SHP77 treated with DMSO at 0.1 percent for 48 hours (cell line): Measurements from ENCODE around the gene KCNH2.

ENCODE experiments used
- DNase-seq: peaks from one replicate; lab custom pipeline; 2025; lab: John Stamatoyannopoulos, UW

The KCNH2 gene

DNA sequence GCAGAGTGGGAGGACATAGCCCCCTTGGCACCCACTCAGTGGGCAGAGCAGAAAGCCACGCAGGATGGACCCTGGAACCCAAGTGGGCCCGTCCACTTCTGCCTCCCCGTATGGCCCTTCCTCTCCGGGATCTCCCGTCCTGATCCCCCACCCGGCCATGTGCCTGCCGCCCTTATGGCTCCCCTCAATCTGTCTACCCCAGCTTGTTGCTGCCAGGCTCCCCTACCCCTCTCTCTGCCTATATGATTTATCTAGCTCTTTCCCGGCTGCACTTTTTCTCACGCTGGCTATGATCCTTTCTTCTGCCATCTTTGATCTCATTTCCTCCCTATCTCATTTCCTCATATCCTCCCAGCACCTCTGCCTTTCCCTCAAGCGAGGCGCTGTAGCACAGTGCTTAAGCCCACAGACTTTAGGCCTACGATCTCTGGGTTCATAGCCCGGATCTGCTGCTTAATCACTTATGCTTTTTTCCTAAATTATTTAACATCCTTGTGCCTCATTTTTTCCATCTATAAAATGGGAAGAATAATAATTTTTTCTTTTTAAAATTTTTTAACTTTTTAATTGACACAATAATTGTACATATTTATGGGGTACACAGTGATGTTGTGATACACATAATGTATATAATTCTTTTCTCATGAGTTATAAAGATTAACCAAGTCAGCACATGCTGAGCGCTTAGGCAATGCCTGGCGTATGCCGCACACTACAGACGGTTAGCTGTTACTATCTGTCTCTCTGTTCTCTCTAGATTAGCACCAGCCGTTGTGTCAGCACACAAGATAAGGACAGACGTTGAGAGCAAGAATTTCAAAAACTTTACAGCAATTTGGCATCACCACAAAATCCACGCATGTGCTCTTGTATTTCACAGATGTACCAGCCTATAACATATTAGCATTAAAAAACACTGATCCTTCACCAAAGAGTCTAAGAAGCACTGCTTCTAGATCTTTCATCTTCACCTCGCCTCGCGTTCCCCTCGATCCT, 18.1 kb downstream of the KCNH2 start:
- no peak for DNase-seq

DNA sequence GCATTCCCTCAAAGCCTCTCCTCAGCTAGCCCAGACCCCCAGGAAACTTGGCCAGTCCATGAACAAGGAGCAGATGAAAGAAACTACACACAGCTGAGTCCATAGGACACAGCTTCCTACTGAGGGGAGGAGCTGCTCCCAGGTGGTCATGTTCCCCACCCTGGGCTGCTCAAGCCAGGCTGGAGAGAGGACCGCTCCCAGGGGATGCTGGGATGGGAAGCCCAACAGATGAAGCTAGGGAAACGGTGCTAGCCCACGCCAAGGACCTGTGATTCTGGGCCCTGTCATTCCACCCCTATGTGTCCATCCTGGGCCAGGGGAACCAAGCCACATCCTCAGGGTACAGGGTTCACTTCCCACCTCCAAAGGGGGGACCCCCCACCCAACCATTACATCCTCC, 19.0 kb downstream of the KCNH2 start:
- DNase-seq: no peak

DNA sequence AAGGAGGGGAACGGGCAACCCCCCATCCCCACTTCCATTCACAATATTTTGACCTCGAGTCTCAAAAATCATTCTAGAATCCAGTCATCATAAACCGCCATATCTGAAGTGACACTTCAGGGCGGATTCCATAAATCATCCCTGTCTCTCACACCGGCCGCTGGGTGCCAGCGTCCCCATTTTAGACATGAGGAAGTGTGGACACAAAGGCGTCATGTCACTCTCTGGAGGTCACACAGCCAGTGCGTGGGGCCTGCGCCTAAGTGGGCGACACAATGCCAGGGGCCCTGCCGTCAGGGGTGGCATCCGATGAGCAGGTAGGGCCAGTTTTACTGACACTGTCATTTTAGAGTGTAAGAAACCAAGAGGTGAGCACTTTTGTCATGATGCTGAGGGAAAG, 19.5 kb downstream of the KCNH2 start:
- DNase-seq: no peak

DNA sequence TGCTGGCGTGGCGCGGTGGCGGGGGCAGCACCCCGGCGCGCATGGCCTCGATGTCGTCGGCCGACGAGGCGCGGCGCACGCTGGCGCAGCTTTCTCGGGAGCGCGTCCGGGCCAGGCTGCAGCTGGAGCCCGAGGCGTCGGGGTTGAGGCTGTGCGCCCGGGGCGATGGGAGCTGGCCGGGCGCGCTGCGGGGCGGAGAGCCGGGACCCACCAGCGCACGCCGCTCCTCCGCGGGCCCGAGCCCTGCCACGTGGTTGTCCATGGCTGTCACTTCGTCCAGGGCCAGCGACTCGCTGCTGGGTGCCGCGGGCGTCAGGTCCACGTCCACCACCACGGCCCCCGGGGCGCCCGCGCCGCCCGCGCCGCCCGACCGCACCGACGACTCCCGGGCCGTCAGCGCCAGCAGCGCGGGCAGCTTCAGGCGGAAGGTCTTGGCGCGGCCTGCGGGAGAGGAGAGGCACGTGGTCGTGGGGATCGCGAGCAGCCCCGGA, 20.0 kb downstream of the KCNH2 start:
- no peak for DNase-seq

DNA sequence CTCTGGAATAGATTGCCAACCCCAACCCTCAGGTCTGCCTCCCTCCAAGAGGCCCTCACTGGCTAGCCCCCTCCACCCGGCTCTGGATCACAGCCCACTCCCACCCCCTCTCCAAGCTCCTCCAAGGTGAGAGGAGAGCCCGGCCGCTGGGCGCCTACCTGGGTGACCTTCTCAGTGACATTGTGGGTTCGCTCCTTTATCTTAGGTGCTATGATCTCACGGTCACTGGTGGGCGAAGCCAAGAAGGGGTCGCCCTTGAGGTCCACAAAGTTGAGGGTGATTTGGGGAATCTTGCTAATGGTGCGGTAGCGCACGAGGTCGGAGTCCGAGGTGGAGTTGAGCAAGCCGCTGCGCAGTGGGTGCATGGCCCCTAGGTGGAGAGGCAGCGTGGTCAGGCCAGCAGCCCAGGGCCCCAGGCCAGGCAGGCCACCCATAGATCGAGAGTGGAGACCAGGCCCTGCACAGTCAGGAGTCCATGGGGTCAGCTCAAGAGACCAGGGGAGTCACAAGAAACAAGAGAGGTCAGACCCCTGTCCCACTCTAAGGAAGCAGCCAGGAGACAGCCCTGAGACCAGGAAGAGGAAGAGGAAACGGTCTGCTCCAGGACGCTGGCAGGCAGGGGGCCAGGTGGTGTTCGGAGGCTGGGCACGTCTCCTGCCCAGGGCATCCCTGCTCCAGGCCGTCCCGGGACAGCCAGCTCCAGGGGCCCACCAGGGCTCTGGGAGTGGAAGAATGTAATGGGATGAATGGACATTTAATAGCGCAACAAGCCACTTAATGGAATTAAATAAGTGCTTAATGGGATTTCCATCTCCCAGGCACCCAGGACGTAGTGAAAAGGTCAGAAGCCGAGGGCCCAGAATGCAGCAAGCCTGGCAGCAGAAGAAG, 20.7 kb downstream of the KCNH2 start:
- DNase-seq: no peak

DNA sequence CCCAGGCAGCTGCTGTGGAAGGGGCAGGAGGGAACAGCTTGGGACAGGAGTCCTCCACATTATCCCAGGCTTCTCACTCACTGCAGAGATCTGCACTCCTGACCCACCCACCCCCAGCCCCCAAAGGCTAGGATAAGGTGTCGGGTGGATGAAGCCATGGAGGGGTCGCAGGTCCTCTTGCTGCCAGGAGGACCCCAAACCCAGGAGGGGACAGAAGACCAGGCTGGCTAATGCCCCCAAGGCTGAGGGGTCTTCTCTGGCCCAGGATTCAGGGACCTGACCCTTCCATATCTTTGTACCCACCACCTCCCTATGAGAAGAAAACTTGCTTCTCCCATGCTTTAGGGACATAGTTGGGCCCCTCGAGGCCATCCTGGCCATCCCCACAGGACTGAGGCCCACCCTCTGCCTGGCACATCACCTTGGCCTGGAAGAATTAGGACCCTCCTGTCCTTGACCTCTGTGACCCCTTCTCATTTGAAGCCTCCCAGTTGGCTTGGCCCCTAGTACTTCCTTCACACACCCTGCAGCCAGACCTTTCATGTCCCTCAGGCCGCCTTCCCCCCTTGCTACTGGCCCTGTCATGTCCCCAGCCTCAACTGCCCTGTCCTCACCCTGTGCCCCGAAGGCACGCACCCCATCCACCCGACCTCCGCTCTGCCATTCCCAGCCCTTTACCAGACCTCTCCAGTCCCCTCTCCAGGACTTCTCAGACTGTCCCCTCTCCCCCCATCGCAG, 21.6 kb downstream of the KCNH2 start:
- DNase-seq: no peak

DNA sequence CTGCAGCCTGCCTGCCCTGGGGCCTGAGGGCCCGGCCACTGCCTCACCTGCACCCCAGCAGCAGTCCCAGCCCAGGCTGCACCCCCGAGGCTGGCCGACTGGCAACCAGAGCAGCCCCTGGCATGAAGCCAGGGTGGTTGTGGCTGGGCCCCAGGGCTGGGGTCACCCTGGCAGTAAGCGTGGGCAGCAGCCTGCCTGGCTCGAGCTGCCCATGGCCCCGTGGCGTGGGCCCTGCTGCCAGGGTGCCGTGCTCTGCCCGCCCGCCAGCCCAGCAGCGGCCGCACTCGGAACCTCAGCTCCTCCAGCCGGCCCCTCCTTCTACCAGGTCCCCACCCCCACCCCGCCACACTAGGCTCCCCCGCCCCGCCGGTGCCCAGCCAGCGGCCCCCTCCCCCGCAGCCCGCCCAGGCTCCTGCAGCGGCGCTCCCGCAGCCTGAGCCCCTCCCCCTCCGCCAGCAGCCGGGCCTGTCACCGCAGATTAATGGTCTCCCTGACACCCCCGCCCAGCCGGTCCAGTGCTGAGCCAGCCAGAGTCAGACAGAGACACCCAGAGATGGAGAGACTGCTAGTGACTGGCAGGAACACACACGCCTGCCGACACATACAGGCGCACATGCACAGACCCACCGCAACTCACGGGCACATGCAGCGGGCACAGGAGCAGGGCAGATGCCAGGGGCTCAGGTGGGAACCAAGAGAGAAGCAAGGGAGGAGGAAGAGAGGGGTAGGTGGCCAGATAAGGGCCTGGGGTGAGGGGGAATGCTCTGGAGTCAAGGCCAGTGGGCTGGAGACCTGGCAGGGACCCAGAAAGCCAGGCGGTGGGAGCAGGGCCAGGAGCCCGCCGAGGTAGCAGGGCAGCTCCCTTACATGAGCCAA, 22.4 kb downstream of the KCNH2 start:
- peak; percentile 17 for DNase-seq

DNA sequence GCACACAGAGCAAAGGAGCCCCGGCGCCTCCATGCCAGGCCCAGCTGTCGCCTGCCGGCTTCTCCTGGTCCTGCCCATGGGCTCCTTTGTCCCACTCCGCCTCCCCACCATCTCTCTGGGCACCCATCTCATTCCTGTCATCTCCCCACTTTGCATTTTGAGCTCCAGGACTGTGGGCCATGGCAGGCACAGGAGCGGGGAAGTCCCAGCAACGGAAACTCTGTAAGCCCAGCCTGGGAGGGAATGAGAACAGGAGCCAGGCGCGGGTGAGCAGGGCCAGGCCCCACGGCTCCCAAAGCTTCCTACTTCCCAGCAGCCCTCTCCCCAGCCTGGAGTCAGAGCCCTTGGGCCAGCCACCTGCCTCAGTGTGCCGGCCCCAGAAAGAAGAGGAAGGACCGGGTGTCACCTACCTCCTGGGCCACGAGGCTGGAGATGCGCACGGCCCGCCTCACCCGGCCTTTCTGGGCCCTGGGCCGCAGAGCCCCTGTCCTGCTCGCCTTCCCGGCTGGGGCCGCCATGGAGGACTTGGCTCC, 23.1 kb downstream of the KCNH2 start:
- no peak for DNase-seq

DNA sequence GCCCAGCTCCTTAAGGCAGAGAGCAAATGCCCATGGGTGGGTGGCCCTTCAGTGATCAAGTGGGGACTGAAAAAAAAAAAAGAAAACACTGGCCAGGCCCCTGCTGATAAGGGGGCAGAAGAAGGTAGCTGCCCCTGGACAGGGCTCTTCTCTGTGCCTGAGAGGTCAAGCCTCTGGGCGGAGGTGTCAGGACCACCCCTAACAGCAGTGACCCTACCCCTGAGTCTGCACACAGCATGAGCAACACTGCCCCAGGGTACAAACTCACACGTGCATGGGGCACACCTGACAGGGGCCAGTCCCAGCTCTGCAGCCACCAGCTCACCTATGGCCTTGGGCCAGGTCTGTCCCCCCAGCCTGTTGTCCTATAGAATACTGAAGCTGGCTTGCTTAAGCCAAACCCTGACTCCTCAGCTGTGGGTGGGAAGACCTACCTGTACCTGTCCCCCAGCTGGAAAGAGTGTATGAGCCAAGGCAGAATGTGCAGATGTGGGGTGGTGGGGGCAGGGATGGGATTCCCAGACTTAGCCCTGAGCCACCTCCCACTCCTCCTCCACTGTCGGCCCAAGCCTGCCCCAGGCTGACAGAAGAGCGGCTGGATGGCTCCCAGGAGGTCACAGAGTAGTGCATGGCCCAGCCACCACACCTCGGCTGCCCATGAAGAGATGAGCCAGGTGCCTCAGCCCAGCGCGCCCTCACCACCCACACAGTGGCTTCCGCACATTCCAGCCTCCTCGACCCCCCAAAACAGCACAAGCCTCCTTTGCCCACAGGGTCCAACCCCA, 23.7 kb downstream of the KCNH2 start:
- DNase-seq: no peak

DNA sequence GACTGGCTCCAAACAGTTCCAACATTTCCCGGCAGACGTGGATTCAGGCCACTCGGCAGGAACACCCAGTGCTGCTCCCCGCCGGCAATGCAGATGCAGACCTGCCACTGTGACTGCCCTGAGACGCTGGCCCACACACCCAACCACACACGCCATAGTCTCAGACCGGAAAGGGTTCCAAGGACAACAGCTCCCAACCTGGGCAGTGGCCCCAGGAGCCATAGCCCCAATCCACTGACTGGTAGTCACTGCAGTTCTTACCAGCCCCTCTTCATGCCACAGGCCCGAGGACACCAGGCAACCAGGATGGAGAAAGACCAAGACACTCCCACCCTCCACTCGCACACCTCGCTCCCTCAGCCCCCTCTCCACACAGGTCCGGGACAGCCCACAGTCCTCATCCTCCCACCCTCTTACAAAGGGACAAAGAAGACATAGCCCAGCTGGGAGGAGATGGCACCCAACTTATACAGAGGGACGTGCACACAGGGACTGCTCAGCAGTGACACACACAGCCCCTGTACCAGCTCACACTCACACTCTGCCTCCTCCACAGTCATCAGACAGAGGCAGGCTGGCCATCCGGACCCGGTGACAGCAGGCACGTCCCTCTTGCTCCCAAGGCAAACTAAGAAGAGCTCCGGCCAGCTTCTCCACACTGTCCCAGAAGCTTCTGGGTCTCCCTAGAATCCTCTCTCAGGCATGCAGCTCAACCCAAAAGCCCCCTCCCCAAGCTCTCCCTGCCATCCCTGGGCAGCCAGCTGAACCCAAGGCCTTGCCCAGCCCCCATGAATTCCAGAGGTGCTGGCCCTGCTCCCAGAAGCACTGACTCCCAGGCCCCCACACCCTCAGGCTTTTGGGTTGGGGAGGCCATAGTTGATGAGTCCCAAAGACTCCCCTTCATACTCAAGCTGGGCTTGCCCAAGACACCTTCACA, 24.8 kb downstream of the KCNH2 start:
- DNase-seq: no peak

DNA sequence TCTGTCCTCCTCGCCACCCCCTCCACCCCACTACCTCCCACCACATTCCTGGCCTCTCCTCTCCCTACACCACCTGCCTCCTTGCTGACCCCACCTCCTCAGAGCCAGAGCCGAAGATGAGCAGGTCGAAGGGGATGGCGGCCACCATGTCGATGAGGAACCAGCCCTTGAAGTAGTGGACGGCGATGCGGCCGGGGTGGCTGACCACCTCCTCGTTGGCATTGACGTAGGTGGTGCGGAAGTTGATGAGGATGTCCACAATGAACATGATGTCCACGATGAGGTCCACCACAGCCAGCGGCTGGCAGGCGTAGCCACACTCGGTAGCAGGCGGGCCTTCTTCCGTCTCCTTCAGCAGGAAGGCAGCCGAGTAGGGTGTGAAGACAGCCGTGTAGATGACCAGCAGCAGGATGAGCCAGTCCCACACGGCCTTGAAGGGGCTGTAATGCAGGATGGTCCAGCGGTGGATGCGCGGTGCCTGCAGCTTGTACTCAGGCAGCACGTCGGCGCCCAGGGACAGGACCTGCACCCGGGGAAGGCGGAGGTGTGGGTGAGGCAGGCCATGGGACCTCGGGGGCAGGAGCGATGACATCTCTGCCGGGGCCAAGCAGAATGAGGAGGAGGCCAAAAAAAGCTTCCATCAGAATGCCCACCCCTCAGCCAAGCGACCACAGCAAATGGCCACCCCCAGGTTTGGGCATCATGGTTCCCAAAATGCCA, 25.6 kb downstream of the KCNH2 start:
- no peak for DNase-seq

DNA sequence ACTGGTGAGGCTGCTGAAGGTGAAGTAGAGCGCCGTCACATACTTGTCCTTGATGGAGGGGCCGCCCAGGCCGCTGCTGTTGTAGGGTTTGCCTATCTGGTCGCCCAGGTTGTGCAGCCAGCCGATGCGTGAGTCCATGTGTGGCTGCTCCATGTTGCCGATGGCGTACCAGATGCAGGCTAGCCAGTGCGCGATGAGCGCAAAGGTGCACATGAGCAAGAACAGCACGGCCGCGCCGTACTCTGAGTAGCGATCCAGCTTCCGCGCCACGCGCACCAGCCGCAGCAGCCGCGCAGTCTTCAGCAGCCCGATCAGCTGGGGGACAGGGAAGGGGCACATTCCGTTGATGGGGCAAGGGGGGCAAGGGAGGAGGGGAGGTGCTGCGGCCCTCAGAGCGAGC, 26.6 kb downstream of the KCNH2 start:
- no peak for DNase-seq

DNA sequence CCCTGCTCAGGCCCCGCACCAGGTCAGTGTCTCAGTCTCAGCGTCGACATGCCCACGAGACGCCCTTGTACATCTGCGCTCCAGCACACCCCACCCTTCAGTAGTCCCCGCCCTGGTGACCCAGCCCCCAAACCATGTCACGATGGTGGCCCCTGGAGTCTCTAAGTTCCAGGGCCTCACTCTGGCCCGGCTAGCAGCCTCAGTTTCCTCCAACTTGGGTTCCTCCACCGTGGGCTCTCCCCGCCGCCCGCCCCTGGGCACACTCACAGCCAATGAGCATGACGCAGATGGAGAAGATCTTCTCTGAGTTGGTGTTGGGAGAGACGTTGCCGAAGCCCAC, 27.0 kb downstream of the KCNH2 start:
- no peak for DNase-seq

DNA sequence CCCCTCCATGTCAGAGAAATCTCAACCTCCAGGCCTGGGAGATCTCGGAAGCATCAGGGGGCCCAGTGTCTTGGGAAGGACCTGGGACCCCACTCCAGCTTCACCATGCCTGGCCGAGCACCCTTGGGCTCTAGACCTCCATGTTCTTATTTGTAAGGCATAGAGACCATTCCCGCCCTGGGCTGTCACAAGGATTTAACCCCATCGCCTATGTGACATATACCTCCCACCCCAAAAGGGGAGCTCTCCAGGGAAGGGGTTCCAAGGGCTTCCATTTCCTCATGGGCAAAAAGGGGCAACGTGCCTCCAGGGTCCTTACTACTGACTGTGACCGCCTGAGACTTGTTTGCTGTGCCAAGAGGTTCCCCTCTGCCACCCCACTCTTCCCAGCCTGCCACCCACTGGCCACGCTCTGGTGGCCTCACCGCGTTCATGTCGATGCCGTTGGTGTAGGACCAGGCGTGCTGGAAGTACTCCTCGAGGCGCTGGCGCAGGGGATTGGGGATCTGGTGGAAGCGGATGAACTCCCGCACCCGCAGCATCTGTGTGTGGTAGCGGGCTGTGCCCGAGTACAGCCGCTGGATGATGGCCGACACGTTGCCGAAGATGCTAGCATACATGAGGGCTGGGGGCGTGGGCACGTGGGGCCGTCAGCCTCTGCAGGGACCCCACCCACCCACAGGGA, 27.5 kb downstream of the KCNH2 start:
- DNase-seq: no peak

DNA sequence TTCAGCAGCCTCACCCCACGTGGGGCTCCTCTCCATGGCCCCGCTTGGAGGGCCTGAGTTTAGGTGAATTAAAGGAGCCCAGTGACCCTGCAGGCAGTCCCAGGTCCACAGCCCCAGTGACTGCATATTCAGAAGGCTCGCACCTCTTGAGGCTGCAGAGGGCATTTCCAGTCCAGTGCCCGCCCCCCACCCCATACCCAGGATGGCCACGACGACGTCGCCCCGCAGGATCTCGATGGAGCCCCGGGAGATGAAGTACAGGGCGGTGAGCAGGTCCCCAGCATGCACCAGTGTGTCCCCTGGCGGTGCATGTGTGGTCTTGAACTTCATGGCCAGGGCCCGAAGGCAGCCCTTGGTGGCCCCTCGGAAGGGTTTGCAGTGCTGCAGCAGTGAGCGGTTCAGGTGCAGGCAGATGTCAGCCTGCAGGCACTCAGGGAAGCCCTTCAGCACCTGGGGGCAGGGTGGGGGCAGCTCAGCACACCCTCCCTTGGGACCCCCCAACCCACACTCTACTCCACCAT, 28.1 kb downstream of the KCNH2 start:
- DNase-seq: no peak

DNA sequence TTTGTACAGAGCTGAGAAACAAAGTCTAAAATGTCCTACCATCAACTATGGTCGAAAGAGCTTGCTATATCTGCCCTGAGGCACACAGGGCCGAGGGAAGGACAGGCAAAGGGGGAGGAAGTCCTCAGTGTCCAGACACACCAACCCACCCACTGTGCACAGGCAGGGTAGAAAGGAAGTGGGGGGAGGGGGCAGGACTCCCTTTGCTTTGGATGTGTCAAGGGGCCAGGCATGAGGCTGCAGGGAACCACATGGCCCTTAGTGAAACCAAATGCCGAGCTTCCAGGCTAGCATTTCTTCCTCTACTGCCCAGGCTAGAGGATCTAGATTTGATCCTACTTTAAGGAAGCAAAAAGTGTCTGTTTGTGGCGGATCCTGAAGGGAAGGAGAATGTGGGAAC, 28.6 kb downstream of the KCNH2 start:
- DNase-seq: no peak

DNA sequence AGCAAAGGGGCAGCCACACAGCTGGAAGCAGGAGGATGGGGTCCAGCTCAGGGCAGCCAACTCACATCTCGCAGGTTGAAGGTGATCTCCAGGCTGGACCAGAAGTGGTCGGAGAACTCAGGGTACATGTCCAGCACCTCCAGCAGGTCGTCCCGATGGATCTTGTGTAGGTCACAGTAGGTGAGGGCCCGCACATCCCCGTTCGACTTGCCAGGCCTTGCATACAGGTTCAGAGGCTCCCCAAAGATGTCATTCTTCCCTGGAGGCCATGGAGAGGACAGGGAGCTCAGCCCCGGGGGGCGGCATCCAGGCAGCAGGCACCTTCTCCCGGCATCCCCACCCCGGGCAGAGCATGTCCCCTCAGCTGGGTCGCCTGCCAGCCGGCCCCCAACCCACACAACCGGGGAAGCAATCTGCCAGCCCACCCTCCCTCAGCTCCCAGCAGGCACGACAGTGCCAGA, 29.3 kb downstream of the KCNH2 start:
- no peak for DNase-seq
